ENCODE results near the gene AP1M1. TPM values are rescaled to one million over a fixed set of nuclear protein-coding genes. Genes with fewer than 3 reads are reported as not detected.
A peak's percentile ranks its signal among the peaks of the same experiment; 100 is the strongest.
"Not testable (repeated sequence)": the region's sequence is repeated elsewhere in the genome, so short reads cannot be mapped to it uniquely, and the experiment has no call there.

AP1M1 gene
- total RNA-seq, 1 donor from 2014 or later = 84.0 TPM

GRCh38 chr19:16261584-16262368, 64.1 kb downstream of the AP1M1 start:
- DNase-seq (ENCODE audit: low spot score) = no peak

GRCh38 chr19:16262618-16263017, 64.9 kb downstream of the AP1M1 start:
- peak; percentile 86 for DNase-seq (ENCODE audit: low spot score)

- no peak for DNase-seq (ENCODE audit: low spot score)
These were observed 65.5 kb downstream of the AP1M1 start for GRCh38 chr19:16263141-16263761.

DNA sequence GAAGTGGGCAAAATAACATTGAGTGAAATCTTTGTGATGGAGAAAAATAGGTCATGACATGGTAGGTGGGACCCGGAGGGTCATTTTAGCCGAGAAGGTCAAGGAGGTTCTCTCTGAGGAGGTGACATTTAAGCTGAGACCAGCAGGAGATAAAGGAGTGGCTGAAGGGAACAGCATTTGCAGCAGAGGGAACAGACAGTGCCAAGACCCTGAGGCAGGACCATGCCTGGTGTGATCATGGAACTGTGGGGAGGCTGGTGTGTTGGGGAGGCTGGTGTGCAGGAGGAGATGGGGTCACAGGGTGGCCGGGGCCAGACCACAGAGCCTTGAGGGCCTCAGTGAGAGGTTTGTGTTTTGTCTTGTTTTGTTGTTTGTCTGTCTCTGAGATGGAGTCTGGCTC, 67.5 kb downstream of the AP1M1 start:
- DNase-seq (ENCODE audit: low spot score) = no peak

DNA sequence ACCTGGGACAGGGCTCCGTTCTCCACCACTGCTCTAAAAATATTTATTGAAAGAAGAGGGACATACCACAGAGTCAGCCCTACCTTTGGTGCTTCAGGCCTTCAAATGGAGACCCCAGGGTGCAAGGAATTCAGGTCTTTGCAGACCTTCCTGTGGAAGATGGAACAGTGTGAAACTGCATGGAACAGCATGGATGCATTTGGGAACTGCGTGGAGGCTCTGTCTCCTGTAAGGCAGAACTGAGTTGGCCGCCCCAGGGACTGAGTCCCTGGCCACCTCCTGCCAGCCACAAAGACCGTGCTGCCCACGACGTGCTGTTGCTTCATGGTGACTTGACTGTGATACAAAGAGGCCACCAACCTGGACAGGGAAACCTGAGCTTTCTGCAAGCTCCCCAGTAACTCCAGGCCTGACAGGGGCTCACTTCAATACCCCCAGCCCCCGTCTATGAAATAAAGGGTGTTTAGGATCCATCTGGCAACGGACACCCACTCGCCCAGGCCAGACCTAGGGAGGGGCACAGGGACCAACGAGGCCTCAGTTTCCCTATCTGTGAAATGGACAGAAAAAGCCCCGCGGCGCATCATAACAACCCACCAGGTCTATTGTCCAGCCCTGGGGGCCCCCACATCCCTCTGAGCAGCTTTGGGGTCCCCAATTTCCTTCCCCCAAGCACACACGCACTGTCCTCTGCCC, 68.3 kb downstream of the AP1M1 start:
- no peak for DNase-seq (ENCODE audit: low spot score)

DNA sequence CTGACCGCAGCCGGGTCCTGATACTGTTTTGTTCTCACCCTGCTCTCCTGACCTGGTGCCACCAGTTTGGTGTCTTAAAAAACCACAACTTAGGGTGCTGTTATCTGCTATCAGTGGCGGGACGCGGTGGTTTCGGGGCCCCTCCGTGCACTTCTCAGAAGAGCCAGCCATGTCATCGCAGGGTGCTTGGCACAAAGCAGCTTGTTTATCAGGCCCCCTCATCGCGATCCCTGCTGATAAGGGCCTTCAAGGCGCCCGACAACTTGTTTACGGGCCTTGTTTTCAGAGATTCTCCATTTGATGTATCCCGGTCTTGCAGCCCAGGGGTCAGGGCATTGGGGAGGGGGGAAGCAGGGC, 68.9 kb downstream of the AP1M1 start:
- DNase-seq (ENCODE audit: low spot score) = no peak

GRCh38 chr19:16268676-16269319, 71.1 kb downstream of the AP1M1 start:
- no peak for DNase-seq (ENCODE audit: low spot score)

- DNase-seq (ENCODE audit: low spot score) = no peak
These were observed 75.2 kb downstream of the AP1M1 start for GRCh38 chr19:16272945-16273344.

DNA sequence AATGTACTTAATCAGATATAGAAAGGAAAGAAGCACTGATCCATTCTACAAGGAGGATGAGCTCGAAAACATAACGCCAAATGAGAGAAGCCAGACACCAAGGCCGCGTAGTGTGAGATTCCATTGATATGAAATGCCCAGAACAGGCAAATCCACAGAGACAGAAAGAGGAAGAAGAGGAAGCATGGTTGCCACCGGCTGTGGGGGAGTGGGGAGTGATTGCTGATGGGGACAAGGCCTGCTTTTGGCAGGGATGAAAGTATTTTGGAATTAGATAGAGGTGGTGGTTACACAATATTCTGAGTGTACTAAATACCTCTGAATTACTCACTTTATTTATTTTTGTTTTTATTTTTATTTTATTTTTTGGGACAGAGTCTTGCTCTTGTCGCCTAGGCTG, 76.7 kb downstream of the AP1M1 start:
- no peak for DNase-seq (ENCODE audit: low spot score)

DNA sequence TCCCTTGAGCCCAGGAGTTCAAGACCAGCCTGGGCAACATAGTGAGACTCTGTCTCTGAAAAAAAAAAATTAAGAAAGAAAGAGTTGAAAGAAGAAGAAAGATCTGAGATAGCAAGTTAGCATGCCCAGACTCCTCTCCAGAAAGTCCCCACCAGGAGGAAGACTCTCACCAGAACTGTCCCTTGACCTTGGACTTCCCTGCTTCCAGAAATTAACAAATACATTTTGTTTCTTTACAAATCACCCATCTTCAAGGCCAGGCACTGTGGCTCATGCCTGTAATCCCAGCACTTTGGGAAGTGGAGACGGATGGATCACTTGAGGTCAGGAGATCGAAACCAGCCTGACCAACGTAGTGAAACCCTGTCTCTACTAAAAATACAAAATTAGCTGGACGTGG, 82.6 kb downstream of the AP1M1 start:
- no peak for DNase-seq (ENCODE audit: low spot score)

- DNase-seq (ENCODE audit: low spot score) = no peak
These were observed 84.0 kb downstream of the AP1M1 start for GRCh38 chr19:16281743-16282142.

GRCh38 chr19:16283210-16284061, 85.7 kb downstream of the AP1M1 start:
- DNase-seq (ENCODE audit: low spot score) = peak; percentile 75

DNA sequence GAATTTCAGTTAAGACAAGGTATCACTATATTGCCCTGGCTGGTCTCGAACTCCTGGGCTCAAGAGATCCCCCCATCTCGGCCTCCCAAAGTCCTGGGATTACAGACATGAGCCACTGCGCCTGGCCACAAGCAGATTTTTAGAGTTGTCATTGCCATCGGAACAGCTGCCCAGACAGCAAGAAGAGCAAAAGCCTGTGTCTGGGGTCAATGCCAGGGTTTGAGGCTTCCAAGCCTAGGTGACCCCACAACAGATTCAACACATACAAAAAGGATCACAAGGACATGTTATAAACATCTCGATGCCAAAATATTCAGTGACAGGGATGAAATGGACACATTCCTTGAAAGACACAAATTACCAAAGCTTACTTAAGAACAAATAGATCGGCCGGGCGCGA, 86.8 kb downstream of the AP1M1 start:
- no peak for DNase-seq (ENCODE audit: low spot score)

DNA sequence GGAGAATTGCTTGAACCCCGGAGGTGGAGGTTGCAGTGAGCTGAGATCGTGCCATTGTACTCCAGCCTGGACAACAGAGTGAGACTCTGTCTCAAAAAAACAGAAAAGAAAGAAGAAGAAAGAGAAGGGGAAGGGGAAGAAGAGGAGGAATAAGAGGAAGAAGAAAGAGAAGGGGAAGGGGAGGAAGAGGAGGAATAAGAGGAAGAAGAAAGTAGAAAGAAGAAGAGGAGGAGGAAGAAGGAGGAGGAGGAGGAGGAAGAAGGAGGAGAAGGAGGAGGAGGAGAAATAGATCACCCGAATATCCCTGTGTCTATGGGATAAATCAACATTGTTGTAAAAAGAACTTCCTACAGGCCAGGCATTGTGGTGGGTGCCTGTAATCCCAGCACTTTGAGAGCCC, 87.4 kb downstream of the AP1M1 start:
- not testable (repeated sequence) for DNase-seq (ENCODE audit: low spot score)

DNA sequence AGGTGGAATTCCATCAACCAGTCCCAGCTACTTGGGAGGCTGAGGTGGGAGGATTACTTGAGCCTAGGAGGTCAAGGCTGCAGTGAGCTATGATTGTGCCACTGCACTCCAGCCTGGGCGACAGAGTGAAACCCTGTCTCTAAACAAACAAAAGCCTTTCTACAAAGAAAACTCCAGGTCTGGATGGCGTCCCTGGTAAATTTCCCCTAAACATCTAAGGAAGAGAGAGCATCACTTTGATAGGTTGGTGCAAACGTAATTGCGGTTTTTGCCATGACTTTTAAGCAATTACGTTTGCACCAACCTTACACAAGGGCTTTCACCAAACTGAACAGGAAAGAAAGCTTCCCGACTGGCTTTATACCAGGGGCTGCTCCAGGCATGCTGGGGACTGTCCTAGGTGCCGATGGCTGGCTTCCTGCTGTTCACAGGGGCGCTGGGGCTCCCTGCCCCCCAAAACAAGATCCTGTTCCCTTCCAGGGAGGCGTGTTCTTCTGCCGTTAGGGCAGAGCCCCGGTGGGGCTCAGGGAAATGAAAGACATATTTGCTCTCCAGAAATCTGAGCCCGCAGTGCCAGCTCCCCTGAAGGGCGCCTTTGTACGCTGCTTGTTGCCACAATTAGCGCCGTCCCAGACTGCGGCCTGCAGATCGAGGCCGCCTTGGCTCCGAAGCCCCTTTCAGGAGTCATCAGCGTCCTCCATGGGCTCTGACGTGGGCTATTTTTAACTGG, 88.2 kb downstream of the AP1M1 start:
- no peak for DNase-seq (ENCODE audit: low spot score)

DNA sequence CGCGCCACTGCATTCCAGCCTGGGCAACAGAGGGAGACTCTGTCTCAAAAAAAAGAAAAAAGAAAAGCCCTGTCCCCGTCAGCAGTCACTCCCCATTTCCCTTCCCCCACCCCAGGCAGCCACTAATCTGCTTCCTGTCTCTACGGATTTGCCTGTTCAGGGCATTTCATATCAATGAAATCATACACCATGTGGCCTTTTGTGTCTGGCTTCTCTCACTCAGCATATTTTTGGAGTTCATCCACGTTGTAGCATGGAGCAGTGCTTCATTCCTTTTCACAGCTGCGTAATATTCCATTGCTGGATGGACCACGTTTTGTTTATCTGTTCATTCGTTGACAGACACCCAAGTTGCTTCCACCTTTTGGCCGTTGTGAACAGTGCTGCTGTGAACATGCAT, 90.8 kb downstream of the AP1M1 start:
- DNase-seq (ENCODE audit: low spot score) = no peak

DNA sequence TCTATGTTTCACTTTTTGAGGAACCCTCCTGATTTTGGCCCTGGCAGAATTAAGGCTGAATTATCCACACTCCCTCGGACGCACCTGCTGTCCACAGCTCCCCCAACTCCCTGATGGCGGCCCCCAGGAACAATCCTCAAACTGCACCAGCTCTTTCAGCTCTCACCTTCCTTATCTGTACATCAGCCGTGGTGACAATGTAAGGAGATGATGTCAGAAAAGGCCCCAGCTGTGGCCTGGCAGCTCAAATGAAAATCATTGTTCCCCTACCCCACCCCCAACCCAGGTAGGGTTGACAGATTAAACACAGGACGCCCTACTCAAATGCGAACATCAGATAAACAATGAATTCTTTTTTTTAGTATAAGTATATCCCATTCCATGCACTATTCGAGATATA, 91.9 kb downstream of the AP1M1 start:
- no peak for DNase-seq (ENCODE audit: low spot score)

- DNase-seq (ENCODE audit: low spot score) = no peak
These were observed 93.0 kb downstream of the AP1M1 start for GRCh38 chr19:16290692-16291091.

DNA sequence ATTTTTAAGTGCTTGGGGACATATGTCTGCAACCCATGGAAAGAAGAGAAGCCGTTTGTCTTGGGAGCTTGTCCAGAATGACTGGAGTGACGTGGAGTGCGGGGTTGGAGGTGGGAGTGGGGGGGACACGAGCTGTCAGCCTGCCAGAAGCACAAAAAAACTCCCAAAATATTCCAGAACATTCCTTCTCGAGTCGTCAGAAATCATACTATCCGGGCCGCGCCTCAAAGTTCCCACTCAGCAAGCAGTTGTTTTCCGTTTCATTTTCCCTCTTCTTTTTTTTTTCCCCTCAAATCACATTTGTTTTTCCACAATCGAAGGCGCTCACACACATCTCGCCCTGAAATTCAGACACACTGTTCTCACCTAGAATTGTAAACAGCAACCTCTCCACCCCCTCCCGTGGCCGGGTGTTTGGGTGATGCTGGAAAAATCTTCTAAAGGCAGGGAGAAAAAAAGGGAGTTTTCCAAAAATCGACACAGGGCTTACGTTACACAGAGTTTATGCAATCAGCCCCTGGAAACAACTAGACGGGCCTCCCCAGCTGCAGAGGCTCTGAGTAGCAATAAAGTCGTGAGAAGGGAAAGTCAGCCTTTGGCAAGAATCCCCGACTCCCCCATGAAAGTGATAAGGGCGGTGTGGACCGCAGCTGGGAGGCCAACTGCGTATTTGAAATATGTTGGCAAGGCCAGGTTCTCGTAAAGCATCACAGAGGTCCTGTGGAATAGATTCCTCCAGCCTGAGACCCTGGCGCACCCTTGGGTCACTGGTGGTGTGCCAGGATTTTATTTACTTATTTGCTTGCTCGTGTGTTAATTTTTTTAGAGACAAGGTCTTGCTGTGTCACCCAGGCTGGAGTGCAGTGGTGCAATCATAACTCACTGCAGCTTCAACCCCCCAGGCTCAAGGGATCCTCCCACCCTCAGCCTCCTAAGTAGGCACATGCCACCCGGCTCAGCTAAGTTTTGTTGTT, 95.7 kb downstream of the AP1M1 start:
- peak; percentile 68 for DNase-seq (ENCODE audit: low spot score)

DNA sequence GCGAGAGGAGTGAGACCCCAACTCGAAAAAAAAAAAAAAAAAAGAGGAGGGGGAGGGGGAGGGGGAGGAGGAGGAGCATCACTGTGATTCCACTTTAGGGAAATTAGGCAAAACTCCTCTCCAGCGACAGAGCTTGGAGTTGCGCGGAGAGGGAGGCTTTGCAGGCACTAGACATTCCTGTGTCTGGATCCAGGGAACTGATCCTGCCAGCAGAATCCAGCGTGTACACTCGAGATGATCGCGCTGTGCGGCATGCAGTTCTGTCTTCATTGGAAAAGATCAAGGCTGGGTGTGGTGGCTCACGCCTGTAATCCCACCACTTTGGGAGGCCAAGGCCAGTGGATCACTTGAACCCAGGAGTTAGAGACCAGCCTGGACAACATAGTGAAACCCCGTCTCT, 97.3 kb downstream of the AP1M1 start:
- DNase-seq (ENCODE audit: low spot score) = peak; percentile 38
